Skin of body (tissue), 2 donors: Measurements from ENCODE around the gene TMEM88. TPM values are rescaled to one million over a fixed set of nuclear protein-coding genes. Genes with fewer than 3 reads are reported as not detected.
A peak's percentile ranks its signal among the peaks of the same experiment; 100 is the strongest.

Source experiments
- DNase-seq: peaks from one replicate; lab custom pipeline; 2025; lab: John Stamatoyannopoulos, UW
- total RNA-seq: library from RNA; depleted of rRNA; stranded (reverse); fragments of >200 nt; gene quantifications from one replicate; pipeline ENCODE4 v1.2.3, GENCODE V29; 2014

The TMEM88 gene
- total RNA-seq, 1 donor from 2014 or later: 3.6 TPM

DNA sequence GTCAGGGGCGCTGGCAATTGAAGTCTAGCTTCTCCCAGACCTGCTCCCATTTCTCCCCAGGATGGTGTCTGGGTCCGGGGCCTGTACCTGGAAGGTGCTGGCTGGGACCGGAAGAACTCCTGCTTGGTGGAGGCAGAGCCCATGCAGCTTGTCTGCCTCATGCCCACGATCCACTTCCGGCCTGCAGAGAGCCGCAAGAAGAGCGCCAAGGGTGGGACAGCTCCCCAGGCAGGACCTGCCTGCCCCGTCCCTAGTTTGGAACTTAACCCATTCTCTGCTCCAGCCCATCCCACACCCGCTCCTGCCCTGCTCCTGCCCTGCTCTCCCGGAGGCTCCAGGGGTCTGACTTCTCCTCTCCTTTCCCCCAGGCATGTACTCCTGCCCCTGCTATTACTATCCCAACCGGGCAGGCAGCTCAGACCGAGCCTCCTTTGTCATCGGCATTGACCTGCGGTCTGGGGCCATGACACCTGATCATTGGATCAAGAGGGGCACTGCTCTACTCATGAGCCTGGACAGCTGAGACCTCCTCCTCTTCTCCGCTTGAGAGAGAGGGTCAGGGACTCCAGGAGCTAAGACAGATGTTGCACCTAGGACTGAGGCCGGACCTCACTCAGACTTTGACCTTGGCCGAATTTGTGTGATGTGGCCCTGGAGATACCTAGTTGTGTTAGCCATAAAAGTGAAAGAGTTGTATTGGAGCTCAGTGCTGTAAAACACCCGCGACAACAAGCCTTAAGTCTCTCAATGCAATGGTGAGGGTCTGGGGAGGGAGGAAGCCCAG, 21.7 kb upstream of the TMEM88 start:
- DNase-seq: no peak

DNA sequence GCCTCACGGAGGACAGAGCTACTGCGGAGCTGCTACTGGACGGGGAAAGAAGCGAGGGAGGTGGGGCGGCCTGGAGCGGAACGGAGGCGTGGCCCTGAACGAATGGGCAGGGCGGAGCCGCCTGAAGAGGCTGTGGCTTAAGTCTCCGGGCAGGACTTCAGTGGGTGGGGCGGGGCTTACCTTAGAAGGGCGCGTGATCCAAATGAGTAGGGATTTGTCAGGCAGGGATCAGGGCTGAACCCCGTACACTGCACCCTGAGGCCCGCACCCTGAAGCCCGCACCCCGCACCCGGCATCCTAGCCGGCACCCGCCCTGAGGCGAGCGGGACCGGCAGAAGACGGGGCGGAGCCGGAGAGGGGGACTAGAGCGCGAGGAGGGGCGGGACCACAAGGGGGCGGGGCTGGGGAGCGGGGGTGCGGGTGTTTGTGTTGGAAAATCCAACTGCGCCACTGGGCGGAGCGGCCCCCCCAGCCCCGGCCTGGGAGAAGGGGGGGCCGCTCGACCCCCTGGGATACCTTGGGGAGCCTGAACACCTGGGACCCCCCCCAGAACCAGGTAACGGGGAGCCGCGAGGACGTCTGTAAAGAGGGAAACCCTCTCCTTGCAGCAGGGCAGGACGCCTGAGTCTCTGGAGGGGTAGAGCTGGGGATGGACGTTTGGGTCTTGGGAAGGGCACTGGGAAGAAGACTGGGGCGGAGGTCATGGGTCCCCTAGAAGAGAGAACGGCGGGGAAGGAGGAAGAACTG, 20.9 kb upstream of the TMEM88 start, which contains the start of gene KDM6B:
TSS of gene KDM6B (plus strand) at position 423 of the 747 bp plus-strand sequence. CDS start 11,338 bp downstream, outside the sequence.
- peak; percentile 81 for DNase-seq

DNA sequence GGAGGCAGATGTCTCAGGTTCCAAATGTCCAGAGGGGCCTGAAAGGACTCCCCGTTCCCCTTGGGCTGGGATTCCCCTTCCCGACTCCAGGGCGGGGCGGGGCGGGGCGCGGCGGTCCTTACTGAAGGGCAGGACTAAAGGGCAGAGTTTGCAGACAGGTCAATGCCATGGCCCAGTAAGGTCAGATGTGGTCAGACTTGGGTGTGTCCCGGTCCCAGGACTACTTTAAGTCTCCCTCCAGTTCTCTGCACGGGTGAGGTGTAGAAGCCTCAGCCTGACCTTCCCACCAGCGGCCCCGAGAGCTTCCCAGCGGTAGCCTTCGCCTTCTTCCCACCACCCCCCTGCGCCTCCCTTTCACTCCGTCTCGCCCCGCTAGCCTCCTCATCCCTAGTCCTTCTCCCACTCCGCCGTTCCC, 20.3 kb upstream of the TMEM88 start:
- DNase-seq: no peak

DNA sequence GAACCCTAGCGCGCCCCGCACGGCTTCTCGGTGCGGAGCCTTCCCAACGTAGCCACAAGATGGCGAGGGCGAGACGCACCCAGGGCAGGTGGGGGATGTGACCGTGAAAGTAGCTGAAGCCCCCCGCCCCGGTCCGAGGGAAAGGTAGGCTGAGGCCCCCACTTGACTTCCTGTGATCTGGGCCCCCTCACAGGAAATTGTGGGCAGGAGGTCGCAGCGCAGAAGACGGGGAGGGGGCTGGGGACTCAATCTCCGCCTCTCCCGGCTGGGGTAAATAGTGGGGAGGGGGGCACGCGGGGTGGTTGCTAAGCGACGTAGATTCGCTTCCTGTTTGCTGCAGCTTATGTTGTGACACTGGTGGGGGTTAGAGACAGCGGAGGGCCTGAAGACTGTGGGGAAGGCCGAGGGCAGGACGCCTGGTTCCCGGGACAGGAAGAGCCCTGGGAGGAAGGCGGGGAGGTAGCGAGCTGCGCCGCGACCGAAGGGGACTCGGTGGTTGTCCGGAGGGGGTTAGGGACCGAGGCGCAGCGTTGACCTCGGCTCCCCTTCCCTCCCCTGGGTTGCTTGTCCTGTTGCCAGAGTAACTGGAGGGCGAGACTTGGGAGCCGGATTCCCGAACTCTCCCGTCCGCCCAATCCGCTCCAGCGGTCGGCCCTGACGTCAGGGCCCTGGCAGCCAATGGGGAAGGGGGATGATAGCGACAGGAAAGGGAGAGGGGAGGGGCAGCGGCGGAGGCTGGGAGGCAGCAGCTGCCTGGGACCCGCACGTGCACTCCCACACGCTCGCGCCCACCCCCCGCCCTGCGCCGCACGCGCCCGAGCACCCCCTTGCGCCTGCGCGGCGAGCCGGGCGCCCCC, 19.7 kb upstream of the TMEM88 start:
- peak; percentile 97 for DNase-seq

DNA sequence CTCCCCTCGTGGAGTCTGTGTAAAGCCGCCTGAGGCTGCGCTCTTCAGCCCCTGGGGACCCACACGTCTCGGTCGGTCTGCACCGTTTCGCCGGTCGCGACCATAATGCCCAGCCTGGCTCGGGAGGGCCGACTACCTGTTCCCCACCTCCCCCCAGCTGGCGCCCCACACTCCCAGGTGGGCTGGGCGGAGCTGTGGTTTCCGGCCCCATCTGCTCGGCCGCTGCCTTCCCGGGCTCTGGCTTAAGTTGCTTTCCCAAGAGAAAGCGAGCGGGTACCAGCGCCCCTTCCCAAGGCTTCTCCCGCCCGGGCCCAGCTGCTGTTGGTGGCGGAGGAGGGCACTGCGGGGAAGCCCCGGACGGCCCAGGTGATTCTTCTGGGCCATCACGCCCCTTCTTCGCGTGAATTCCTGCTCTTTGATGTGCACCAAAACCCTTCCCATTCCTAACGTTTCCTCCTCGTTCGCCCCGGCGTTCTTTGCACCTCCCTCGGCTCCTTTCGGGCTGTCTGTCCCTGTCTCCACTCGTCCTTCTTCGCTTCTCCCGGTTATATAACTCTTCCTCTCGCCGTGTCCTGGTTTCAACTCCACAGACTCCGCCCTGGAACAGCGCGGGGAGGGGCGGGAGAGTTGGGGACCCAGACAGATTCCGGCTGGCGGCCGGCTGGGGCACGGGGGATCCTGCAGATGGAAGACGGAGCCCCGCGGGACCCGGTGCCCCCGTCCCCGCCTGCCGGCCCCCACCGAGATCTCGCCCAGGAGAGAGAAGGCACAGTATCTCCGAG, 18.9 kb upstream of the TMEM88 start:
- DNase-seq: peak; percentile 60

DNA sequence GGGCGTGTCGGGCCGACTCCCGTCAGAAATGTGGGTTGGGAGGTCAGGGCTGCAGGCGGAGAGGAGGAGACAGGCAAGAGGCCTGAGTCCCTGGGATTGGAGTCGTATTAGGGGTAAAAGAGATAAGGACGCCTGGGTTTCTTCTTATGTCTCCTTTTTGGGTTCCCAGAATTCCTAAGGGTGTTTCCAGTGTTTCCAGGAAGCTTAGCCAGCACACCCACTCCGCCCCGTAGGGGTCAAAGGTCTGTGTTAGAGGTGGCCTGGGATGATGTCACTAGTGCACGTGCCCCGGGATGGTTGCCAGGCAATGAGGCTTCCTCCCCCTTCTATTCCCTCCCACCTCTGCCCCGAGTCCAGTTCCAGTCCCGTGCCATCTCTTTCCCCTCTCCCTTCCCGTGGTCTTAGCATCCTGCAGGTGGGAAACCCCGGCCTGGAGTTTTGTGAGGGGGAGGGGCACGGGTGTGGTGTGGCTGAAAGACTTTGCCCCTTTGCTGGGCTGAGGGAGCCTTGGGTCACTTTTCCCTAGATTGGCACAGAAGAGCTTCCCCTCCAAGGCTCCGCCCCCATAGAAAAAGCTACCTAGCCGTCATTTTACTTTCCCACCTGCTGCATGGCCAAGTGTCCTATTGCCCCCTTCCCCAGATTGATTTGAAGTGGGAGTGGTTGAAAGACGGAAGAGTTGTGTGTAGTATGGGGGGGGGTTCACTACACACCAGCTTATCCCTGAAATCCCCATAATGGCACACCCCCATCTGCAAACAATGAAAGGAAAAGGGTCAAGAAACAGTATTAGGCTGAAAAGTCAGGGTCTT, 18.1 kb upstream of the TMEM88 start:
- DNase-seq: peak; percentile 85

DNA sequence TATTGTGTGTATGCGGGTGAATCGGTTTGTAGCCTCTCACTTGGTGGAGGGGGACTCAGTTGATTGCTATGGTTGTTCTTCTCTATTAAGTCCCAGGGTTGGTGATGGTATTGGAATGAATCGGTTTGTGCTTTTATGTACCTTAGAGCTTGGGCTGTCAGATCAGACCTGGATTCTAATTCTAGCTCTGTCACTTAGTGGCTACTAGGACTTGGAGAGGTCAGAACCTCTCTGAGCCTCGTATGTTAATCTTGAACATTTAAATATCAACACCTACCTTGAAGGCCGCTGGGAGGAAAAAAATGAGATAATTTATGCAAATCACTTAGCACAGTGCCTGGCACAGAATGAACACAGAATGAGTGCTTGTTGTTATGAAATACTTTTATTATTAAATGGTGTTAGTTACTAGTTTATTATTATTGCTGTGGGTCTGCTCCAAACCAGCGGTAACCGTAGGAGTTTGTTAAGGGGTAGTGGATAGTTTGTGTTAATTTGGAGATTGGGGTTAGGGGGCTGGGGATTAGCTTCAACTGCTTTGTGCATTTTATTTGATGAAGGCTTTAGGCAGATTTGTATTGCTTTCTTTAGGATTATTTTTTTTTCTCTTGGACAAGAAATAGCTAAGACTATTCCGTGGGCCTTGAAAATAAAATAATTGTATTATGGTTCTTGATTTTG, 17.3 kb upstream of the TMEM88 start:
- DNase-seq: no peak

DNA sequence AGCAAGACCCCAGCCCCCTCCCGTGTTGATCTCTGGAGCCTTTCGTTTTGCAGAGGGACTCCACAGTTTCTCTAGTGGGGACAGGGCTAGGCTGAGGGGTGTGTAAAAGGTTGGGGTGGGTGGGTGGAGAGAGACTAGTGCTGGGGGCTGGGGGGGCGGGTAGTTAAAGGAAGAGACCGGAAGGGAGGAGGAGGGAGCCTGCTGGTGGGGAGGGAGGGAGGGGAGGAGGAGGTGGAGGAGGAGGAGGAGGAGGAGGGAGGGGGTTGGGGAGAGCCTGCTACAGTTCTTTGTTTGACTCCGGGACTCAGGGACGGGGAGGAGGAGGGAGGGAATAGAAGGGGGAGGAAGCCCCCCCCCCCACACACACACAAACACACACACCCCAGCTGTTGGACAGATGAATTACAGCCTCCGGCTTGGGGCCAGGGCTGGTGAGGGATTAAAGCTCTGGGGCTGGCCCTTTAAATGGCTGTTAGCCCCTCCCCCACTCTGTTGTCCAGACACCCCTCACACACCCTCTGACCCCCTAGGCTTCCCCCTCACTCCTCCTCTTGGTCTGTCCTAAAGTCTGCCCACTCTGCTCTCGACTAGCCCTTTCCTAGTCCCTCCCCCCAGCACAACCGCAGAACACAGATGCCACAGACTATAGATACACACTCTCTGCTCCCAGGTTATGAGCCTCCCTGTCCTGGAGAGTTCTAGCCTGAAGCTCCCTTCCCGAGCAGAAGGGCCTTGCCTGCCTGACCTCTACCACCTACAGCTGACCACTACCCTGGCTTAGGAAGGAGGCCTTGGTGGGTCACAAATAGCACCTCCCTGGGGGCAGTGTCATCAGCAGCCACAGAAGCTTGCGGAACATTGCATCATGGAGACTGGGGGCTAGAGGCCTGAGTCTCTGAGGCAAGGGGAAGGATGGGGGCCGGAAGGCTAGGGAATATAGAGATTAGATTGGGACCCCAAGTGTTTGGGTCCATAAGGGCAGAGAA, 16.5 kb upstream of the TMEM88 start:
- peak; percentile 45 for DNase-seq

DNA sequence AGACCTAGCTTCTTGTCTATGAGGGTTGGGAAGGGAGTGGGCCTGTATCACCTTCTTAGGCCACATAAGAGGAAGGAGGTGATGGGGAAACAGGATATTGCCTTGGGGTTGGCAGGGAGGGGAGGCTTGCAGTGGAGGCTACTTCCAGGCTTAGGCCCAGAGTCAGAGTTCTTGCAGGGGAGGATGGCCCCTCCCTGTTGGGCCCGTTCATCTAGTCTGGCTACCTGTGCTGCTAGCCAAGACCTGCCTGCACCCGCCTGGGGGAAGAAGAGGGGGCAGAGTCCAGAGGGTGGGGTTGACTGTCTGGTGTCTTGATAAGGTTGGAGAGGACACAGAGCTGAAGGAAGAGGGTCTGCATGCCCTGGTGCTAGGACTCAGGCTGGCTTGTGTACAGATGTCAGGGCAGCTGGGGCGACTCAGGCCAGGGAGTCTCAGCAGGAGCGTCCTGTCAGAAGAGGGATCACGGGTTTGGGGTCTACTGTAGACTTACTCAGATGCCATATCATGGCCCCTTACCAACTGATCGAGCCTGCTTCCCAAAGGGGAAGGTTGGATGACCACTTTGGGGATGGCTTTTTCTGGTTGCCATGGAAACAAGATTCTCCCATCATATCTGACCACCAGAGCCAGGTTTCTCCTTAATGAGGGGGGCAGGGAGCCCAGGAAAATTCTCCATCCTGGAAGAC, 15.5 kb upstream of the TMEM88 start:
- no peak for DNase-seq

DNA sequence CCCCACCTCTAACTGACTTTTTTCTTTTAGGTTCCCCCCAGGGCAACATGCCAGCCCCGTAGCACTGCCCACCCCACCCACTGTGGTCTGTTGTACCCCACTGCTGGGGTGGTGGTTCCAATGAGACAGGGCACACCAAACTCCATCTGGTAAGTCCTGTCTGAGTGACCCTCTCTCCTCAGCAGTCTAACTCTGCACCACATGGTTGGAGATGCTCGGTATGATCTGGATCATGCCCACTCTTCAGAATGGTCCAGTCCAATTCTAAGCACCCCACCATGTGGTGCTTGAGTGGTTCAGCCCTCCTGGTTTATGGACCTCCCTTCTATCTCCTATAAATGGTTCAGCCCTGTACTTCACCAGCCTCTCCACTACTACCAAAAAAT, 15.0 kb upstream of the TMEM88 start:
- DNase-seq: no peak

DNA sequence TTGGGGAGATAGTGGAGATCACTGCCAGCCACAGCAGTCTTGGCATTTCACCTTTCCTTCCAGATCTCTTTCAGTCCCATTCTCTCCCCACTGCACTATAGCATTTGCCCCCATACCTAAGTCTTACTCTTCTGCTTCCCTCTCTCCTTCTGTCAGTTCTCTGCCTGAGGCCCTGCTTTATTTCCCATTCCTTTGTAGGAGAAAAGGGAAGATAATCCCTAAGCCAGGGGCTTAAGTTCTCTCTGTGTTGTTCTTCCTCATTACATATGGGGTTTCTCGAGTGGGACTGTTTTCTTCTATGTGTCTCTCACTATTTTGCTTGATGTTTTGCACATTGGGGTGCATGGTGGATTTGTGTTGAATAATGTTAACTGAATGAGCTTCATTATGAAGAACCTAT, 14.4 kb upstream of the TMEM88 start:
- DNase-seq: no peak

DNA sequence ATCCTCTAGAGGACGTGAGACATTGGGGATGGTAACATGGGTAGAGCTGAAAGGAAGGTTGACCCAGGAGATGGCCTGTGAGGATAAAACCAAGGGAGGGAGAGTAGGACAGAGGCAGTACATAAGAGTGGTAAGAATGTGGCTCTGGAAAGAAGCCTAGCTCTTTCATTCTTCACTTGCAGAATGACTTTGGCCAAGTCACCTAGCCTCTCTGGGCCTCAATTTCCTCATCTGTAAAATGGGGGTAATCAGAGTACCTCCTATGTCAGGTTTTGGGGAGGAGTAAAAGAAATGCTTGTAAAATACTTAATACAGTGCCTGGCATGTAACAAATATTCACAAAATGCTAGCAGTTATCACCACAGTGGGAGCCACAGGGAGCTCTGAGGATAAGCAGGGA, 14.0 kb upstream of the TMEM88 start:
- DNase-seq: no peak

DNA sequence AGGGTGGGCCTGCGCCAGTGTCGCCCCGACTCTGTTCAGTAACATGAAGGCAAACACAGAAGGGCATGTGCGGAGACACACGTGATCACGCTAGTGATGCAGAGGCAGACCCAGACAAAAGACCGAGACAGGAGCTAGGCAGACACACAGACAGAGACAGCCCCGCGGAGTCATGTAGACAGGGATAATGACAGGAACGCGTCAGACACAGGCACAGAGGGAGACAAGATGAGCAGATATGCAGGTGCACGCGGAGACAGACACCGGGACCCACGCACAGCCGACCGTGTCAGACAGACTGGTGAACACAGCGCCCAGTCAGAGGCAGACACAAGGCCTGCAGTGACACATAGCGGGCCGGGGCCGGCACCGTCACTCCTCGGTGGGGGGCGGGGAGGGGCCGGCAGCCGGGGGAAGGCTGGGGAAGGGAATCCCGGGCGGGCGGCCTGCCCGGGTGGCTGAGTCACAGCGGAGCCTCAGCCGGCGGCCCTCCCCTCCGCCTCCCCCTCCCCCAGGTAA, 13.4 kb upstream of the TMEM88 start:
- DNase-seq: peak; percentile 82

DNA sequence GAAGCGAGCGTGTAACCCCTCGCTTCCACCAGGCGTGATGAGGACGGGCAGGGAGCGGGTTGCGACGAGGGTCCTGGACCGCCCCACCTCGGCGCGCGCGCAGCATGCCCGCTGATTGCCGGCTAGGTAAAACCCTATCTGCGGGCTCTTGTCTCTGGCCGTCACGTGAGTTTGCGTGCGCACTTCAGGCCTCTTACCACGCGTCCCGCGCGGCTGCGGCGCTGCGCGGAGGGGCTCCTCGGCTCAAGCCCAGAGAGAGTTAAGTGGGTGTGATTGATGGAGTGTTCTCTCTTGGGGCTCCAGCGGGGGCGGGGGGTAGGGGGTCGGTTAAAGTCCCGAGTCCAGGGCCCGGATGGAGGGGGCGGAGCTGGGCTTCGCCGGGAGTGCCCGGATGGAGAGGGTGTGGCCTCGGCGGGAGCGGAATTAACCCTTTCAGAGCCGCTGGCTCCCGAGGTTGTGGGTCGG, 12.9 kb upstream of the TMEM88 start:
- peak; percentile 89 for DNase-seq

DNA sequence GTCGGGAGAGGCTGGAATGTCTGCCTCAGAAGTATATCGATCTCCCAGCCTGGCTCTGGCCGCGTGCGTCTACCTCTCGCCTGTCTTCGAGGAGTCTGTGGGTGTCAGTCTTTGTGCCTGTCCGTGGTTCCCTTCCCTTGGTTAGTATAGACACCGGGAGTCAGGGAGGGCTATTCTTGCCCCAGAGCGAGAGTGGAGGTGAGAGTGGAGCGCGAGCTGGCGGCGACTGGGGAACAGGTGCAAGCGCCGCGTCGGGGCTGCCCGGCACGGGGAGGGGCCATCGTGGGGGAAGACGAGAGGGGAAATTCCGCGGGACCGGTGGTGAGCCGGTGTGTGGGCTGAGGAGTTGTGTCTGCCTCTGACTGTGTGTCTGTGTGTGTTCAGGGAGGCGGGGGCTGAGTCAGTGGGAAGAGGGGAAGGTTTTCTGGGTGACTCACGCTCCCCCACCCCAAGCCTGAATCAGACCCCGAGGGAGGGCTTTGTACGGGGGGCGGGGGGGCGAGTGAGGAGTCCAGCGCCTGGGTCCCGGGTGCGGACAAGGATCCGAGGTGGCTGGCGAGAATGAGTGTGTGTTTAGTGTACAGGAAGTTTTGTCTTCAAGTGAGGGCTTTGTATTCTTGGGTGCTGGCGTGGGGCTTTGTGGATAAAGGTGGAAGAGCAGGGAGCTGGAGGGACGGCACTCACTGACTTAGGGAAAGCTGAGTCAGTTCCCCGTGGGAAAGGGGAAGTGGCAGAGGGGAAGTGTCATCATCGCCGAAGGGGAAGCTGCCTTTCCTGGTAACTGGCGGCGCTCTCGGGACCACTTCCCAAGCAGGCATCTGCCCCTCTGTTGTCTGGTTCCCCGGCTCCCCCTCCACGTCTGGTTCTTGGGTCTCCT, 12.2 kb upstream of the TMEM88 start:
- DNase-seq: peak; percentile 79

DNA sequence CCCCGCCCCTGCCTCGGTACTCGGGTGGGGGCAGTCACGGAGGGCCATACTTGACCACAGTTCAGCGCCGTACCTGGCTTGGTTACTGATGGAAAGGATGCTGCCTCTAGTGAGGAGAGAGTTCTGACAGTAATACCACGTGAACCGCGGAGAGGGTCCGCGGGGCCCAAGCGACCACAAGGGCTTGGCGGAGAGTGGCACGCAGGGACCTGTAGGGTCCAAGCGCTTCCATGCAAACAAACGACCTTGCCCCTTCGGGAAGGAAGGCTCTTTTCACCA, 11.7 kb upstream of the TMEM88 start:
- DNase-seq: no peak
